HFFc6 (cell line): ENCODE data around the gene TNP2. TPM values are rescaled to one million over a fixed set of nuclear protein-coding genes. Genes with fewer than 3 reads are reported as not detected.
"Not testable (repeated sequence)": the region's sequence is repeated elsewhere in the genome, so short reads cannot be mapped to it uniquely, and the experiment has no call there.

Source experiments
- DNase-seq: peaks from one replicate; pipeline ENCODE4 v3.0.0-alpha.2; 2018
- H3K27ac Mint-ChIP-seq: 2 replicates; pipeline ENCODE4 v1.8.0; 2020; ENCODE audit warnings: mild to moderate bottlenecking, mixed read lengths
- H3K27me3 Mint-ChIP-seq: 2 replicates; pipeline ENCODE4 v1.8.0; 2021; ENCODE audit warnings: mild to moderate bottlenecking, moderate library complexity, mixed read lengths; ENCODE audit not compliant: insufficient read depth
- H3K36me3 Mint-ChIP-seq: 2 replicates; pipeline ENCODE4 v1.8.0; 2021; ENCODE audit warnings: low read depth, mixed read lengths
- H3K4me1 Mint-ChIP-seq: 2 replicates; pipeline ENCODE4 v1.8.0; 2020; ENCODE audit warnings: low read depth, mixed read lengths
- H3K4me3 Mint-ChIP-seq: 2 replicates; pipeline ENCODE4 v1.8.0; 2020; ENCODE audit warnings: mild to moderate bottlenecking, moderate library complexity, mixed read lengths
- H3K9me3 Mint-ChIP-seq: 2 replicates; pipeline ENCODE4 v1.8.0; 2020; ENCODE audit warnings: mild to moderate bottlenecking, mixed read lengths
- CTCF ChIP-seq: fragments of 200-600 bp; sonication (generic); IDR thresholded peaks from 2 replicates; pipeline ENCODE4 v1.5.0; 2021; ENCODE audit warnings: antibody characterized with exemption, mild to moderate bottlenecking
- total RNA-seq, 6 experiments: library from RNA; stranded (reverse); fragmentation: NEBNext Ultra II Directional; extraction: Animal tissue kit (Norgen Biotek cat#: 25700); gene quantifications; 2 replicates in 1 of 6; 3 replicates in 5 of 6; pipeline ENCODE4 v1.2.3, GENCODE V29; 2021

Gene TNP2
- total RNA-seq, 6 experiments from 2014 or later, result not detected

GRCh38 chr16:11292076-11292748 lies 23.1 kb upstream of the TNP2 start:
- Mint-ChIP-seq H3K9me3 (no peaks in the 10 kb centered on the region; the same call in 1 of the 2 replicates), H3K27ac (no peak overlapping the region), H3K36me3 (no peaks in the 10 kb centered on the region), H3K4me1 (peaks cover 12% of the 10 kb centered on the region), H3K4me3 (no peak overlapping the region), H3K27me3 (peaks cover 32% of the 10 kb centered on the region)
- no peak for DNase-seq
- TF ChIP-seq CTCF, result no peak

GRCh38 chr16:11291091-11291703 lies 22.1 kb upstream of the TNP2 start:
- DNase-seq, result no peak
- no peak for TF ChIP-seq CTCF
- no peak overlapping the region for H3K27ac Mint-ChIP-seq
- no peak overlapping the region for H3K4me3 Mint-ChIP-seq
- H3K36me3 Mint-ChIP-seq, result no peaks in the 10 kb centered on the region
- peaks cover 32% of the 10 kb centered on the region for H3K27me3 Mint-ChIP-seq
- peaks cover 6% of the 10 kb centered on the region; the same call in 1 of the 2 replicates for H3K4me1 Mint-ChIP-seq
- H3K9me3 Mint-ChIP-seq, result no peaks in the 10 kb centered on the region; the same call in 1 of the 2 replicates

DNA sequence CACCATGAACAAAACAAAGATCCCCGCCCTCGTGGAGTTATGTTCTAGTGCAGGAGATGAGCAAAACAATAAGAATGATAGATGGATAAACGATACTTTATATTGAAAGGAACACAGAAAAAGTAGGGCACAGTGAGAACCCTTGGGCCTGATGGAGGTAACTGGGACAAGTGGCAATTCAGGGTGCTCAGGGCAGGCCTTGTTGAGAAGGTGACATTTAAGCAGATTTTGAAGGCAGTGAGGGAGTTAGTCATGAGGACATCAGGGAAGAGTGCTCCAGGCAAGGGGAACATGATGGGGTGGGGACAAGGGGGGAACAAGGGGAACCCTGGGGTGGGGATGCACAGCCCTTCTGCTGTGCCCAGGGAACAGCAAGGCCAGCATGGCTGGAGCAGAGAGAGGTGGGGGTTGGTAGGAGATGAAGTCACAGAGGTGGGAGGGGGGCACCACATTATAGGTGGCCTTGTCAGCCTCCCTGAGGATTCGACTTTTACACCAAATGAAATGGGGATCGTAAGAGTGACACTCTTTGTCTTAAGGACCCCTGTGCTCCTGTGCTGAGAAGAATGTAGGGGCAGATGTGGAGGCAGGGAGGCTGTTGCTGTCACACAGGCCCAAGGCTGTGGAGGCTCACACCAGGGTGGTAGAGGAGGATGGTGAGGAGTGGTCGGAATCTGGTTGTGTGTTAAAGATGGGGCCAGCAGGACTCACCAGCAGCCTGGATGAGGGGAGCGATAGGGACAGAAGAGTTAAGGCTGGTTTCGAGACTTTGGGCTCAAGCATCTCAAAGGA lies 21.2 kb upstream of the TNP2 start:
- peaks cover 32% of the 10 kb centered on the region for H3K27me3 Mint-ChIP-seq
- no peaks in the 10 kb centered on the region; the same call in 1 of the 2 replicates for H3K9me3 Mint-ChIP-seq
- DNase-seq, result no peak
- H3K4me3 Mint-ChIP-seq, result no peak overlapping the region
- H3K4me1 Mint-ChIP-seq, result peaks cover 6% of the 10 kb centered on the region; the same call in 1 of the 2 replicates
- TF ChIP-seq CTCF, result no peak
- H3K27ac Mint-ChIP-seq, result no peak overlapping the region
- H3K36me3 Mint-ChIP-seq, result no peaks in the 10 kb centered on the region

DNA sequence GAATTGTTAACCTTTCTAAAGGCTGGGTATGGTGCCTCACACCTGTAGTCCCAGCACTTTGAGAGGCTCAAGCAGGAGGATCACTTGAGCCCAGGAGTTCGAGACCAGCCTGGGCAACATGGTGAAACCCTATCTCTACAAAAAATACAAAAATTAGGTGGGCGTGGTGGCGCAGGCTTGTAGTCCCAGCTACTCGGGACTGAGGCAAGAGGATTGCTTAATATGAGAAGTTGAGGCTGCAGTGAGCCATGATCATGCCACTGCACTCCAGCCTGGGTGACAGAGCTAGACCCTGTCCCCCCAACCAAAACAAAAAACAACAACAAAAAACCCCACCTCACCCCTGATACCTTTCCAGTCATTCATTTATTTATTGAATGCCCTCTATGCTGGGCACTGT lies 20.6 kb upstream of the TNP2 start:
- not testable (repeated sequence) for H3K9me3 Mint-ChIP-seq, DNase-seq, H3K4me1 Mint-ChIP-seq, H3K36me3 Mint-ChIP-seq, H3K4me3 Mint-ChIP-seq, H3K27ac Mint-ChIP-seq
- peaks cover 36% of the 10 kb centered on the region for H3K27me3 Mint-ChIP-seq

DNA sequence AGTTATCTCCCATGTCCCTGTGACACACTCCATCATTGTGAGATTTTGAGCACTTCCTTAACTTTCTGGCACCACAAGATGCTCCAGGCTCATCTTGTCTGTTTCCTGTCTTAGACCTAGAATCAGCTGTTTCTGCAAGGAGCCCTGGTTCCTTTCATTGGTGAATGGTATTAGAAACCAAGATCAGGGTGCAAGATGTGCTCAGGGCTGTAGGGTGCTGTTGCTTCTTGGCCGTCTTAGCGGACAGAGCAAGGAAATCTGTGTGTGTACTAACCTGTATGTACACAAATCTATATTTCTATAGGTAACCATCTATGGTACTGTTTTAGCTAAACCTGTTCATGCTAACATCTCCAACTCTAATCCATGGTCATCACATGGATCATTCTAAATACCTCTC lies 20.1 kb upstream of the TNP2 start:
- Mint-ChIP-seq H3K4me1 (no peaks in the 10 kb centered on the region), H3K4me3 (no peak overlapping the region), H3K27me3 (peaks cover 40% of the 10 kb centered on the region), H3K36me3 (no peaks in the 10 kb centered on the region), H3K27ac (no peak overlapping the region), H3K9me3 (no peaks in the 10 kb centered on the region; the same call in 1 of the 2 replicates)
- no peak for DNase-seq
- no peak for TF ChIP-seq CTCF

DNA sequence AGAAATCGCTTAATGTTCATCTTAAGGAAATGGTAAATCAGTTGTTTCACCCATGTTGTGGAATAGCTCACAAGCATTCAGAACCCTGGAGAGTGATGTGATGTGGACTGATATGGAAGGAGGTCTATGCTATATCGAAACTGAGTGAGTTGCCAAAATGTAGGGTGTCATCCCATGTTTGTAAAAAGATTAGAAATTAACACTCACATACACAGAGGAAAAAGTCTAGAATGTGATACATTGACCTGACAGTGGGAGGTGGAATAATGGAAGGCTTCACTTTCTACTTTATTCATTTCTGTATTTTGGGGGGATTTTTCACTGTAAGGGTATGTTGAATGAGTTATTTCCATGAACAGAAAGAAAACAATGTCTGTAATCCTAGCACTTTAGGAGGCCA lies 16.7 kb upstream of the TNP2 start:
- Mint-ChIP-seq H3K27me3 (peaks cover 37% of the 10 kb centered on the region), H3K4me3 (no peak overlapping the region), H3K4me1 (no peaks in the 10 kb centered on the region), H3K36me3 (no peaks in the 10 kb centered on the region), H3K9me3 (no peaks in the 10 kb centered on the region; the same call in 1 of the 2 replicates), H3K27ac (no peak overlapping the region)
- DNase-seq, result no peak
- no peak for TF ChIP-seq CTCF
